PC-9 (cell line): ENCODE data around the gene AGAP1.

Experiments used
- CTCF ChIP-seq: fragments of 200-600 bp; sonication (generic); conservative IDR thresholded peaks from 2 replicates; pipeline ENCODE4 v1.6.1; 2017; ENCODE audit warnings: mixed run types, antibody characterized with exemption, mild to moderate bottlenecking, moderate library complexity
- EZH2 ChIP-seq: fragments of 200-600 bp; sonication (generic); IDR thresholded peaks from 2 replicates; pipeline ENCODE4 v1.8.0; 2017; ENCODE audit warnings: antibody characterized with exemption, low read depth

- no peak for TF ChIP-seq CTCF
- TF ChIP-seq EZH2 = no peak
These were observed 523.6 kb downstream of the AGAP1 start for GRCh38 chr2:236017446-236017845.
